Parietal lobe (tissue), 1 donor: ENCODE measurements around the gene TEX52. TPM values are rescaled to one million over a fixed set of nuclear protein-coding genes. Genes with fewer than 3 reads are reported as not detected.

Experiments used
- total RNA-seq: library from RNA; depleted of rRNA; stranded (reverse); fragments of >200 nt; gene quantifications from one replicate; pipeline ENCODE4 v1.2.3, GENCODE V29; 2014

Gene TEX52
- total RNA-seq: not detected

GRCh38 chr12:2857021-2857431, at the start of gene TEX52:
Gene TEX52, minus strand, starts transcription at chr12:2857039. Its CDS starts 13 bp downstream, at chr12:2857026.

DNA sequence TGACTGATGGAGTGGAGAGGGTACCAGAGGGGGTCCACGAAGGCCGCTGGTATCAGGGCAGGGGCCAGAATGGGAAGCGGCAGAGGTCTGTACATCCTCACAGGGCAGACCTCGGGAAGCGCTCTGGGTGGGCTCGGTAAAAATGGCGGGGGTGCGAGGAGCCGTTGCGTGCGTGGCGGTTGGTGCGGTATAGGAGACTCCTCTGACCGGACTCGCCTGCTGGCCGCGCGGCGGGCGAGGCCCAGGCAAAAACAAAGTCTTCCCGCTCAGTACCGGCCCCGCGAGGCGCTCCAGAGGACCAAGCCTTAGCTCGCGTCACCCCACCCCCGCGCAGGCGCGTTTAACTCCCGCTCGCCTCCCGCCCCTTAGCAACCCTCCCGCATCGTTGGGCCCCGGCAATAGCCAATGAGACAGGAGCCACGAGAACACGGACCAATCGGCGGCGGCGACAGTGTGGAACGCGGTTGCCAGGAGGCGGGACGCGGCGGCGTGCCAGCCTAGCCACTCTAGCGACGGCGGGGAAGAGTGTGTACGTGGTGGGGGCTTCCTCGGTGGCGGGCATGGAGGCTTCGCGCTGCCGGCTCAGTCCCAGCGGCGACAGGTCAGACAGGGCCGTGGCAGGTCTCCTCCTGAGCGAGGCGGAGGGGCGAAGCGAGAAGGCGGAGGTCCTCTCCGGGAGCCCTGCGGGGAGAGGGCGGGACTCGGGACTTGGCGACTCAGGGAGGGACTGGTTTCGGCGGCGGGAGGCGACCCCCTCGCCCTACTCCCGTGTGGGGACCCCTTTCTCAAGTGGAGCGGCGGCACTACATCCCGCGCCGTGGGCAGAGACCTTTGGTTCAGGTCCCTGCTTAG, 33.8 kb upstream of the TEX52 start, which contains the start of gene TULP3:
Gene TULP3 (plus strand): TSS at position 504 of the 852 bp plus-strand sequence. CDS start 57 bp downstream, at position 561.

GRCh38 chr12:2877047-2877952, 20.5 kb upstream of the TEX52 start, which contains the start of the genes FOXM1 and RHNO1:
Gene FOXM1, minus strand, starts transcription at chr12:2877174. Its CDS starts 2,696 bp downstream, at chr12:2874478.
Gene RHNO1, plus strand, starts transcription at chr12:2877223. Its CDS starts 8,144 bp downstream, at chr12:2885367.

GRCh38 chr12:2834581-2835491, 22.0 kb downstream of the TEX52 start, which contains the start of gene NRIP2:
Gene NRIP2, minus strand, starts transcription at chr12:2835035. Its CDS starts 52 bp downstream, at chr12:2834983.

DNA sequence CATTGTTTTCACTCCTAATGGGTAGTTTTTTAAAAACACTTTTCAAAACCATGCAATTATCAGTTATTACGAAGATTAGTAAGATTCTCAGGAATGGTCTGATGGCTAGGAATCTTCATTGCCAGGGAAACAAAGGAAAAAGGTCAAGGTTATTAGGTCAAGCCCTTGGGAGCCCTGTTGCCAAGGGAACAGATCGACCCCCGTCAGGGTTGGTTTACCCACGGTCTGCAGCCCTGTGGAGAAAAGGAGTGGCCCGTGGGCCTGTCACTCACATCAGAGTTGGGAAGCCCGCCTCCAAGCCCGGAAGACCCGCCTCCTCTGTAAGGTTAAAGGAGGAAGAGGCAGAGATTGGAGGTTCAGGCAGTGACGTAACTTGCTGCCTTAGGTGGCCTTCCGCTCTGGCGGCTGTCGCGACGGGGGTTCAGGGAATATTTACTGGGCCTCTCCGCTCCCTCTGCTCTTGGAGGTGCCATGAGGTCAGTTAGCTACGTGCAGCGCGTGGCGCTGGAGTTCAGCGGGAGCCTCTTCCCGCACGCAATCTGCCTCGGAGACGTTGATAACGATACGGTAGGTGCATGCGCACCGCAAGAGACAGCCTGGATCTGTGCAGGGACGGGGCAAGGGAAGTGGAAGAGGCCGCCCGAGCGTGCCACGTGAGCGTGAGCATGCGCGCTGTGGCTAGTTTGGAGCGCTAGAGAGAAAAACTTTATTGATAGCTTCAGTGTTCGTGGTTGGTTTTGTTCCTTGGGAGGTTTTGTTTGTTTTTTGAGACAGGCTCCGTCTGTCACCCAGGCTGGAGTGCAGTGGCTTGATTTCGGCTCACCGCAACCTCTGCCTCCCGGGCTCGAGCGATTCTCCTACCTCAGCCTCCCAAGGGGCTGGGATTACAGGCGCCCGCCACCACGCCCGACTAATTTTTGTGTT, 44.3 kb downstream of the TEX52 start, which contains the start of gene ITFG2:
Gene ITFG2 (plus strand): TSS at position 379 of the 924 bp plus-strand sequence. CDS start 93 bp downstream, at position 472.

Other genes with a start within 250 kb of the TEX52 start
- gene FKBP4, start 62.1 kb downstream of the TEX52 start, total RNA-seq: 44.8 TPM
- gene ITFG2, start 44.4 kb downstream of the TEX52 start, total RNA-seq: 30.7 TPM
- not detected for gene NRIP2, start 22.0 kb downstream of the TEX52 start, total RNA-seq
- 3.4 TPM for gene FOXM1, start 20.1 kb upstream of the TEX52 start, total RNA-seq
- gene RHNO1, start 20.2 kb upstream of the TEX52 start, total RNA-seq: 32.9 TPM
- gene TULP3, start 33.9 kb upstream of the TEX52 start, total RNA-seq: 17.2 TPM
- not detected for gene TEAD4, start 102.4 kb upstream of the TEX52 start, total RNA-seq
- gene TSPAN9, start 220.3 kb upstream of the TEX52 start, total RNA-seq: 11.0 TPM